HFFc6 (cell line): Measurements from ENCODE around the gene MAP3K9. TPM values are rescaled to one million over a fixed set of nuclear protein-coding genes. Genes with fewer than 3 reads are reported as not detected.

Source experiments
- DNase-seq: peaks from one replicate; pipeline ENCODE4 v3.0.0-alpha.2; 2018
- H3K27ac Mint-ChIP-seq: 2 replicates; pipeline ENCODE4 v1.8.0; 2020; ENCODE audit warnings: mild to moderate bottlenecking, mixed read lengths
- H3K27me3 Mint-ChIP-seq: 2 replicates; pipeline ENCODE4 v1.8.0; 2021; ENCODE audit warnings: mild to moderate bottlenecking, moderate library complexity, mixed read lengths; ENCODE audit not compliant: insufficient read depth
- H3K36me3 Mint-ChIP-seq: 2 replicates; pipeline ENCODE4 v1.8.0; 2021; ENCODE audit warnings: low read depth, mixed read lengths
- H3K4me1 Mint-ChIP-seq: 2 replicates; pipeline ENCODE4 v1.8.0; 2020; ENCODE audit warnings: low read depth, mixed read lengths
- H3K4me3 Mint-ChIP-seq: 2 replicates; pipeline ENCODE4 v1.8.0; 2020; ENCODE audit warnings: mild to moderate bottlenecking, moderate library complexity, mixed read lengths
- H3K9me3 Mint-ChIP-seq: 2 replicates; pipeline ENCODE4 v1.8.0; 2020; ENCODE audit warnings: mild to moderate bottlenecking, mixed read lengths
- total RNA-seq, 6 experiments: library from RNA; stranded (reverse); fragmentation: NEBNext Ultra II Directional; extraction: Animal tissue kit (Norgen Biotek cat#: 25700); gene quantifications; 2 replicates in 1 of 6; 3 replicates in 5 of 6; pipeline ENCODE4 v1.2.3, GENCODE V29; 2021
- TF ChIP-seq, protein P1 (sequence below): fragments of 200-600 bp; sonication (generic); IDR thresholded peaks from 2 replicates; pipeline ENCODE4 v1.5.0; 2021; ENCODE audit warnings: antibody characterized with exemption, mild to moderate bottlenecking

The MAP3K9 gene
- total RNA-seq, 6 experiments from 2014 or later: 0.24 to 0.51 (median 0.31) TPM

- no peak for DNase-seq
- Mint-ChIP-seq H3K4me3 (no peak overlapping the region), H3K4me1 (no peaks in the 10 kb centered on the region), H3K27ac (no peak overlapping the region), H3K27me3 (peaks cover 9% of the 10 kb centered on the region), H3K9me3 (no peaks in the 10 kb centered on the region), H3K36me3 (no peaks in the 10 kb centered on the region)
- TF ChIP-seq, protein P1, sequence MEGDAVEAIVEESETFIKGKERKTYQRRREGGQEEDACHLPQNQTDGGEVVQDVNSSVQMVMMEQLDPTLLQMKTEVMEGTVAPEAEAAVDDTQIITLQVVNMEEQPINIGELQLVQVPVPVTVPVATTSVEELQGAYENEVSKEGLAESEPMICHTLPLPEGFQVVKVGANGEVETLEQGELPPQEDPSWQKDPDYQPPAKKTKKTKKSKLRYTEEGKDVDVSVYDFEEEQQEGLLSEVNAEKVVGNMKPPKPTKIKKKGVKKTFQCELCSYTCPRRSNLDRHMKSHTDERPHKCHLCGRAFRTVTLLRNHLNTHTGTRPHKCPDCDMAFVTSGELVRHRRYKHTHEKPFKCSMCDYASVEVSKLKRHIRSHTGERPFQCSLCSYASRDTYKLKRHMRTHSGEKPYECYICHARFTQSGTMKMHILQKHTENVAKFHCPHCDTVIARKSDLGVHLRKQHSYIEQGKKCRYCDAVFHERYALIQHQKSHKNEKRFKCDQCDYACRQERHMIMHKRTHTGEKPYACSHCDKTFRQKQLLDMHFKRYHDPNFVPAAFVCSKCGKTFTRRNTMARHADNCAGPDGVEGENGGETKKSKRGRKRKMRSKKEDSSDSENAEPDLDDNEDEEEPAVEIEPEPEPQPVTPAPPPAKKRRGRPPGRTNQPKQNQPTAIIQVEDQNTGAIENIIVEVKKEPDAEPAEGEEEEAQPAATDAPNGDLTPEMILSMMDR: no peak
Measured at GRCh38 chr14:70744641-70745040, 64.7 kb downstream of the MAP3K9 start.

DNA sequence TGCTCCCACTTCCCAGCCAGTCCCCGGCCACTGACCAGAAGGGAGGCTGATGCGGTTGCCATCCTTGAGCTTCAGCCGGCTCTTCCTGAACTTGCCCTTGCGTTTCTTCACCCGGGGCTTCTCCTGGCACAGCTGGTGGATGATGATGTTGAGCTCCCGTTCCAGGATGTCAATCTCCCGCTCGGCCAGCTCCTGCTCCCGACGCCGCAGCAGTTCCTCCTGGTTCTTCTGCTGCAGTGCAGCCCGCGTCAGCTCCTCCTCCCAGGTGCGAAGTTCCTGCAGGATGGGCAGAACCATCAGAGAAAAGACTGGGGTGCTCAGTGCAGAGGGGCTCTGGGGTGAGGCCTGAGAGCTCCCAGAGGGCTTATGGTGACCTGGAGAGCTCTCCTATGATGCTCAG lies 67.0 kb downstream of the MAP3K9 start:
- Mint-ChIP-seq H3K27me3 (peaks cover 13% of the 10 kb centered on the region), H3K4me3 (no peak overlapping the region), H3K9me3 (no peaks in the 10 kb centered on the region), H3K36me3 (no peaks in the 10 kb centered on the region), H3K27ac (no peak overlapping the region), H3K4me1 (no peaks in the 10 kb centered on the region)
- DNase-seq: no peak
- TF ChIP-seq, protein P1: no peak

- no peaks in the 10 kb centered on the region for H3K36me3 Mint-ChIP-seq
- no peaks in the 10 kb centered on the region for H3K9me3 Mint-ChIP-seq
- H3K4me3 Mint-ChIP-seq: no peak overlapping the region
- peaks cover 13% of the 10 kb centered on the region for H3K27me3 Mint-ChIP-seq
- no peak overlapping the region for H3K27ac Mint-ChIP-seq
- H3K4me1 Mint-ChIP-seq: no peaks in the 10 kb centered on the region
- TF ChIP-seq, protein P1: no peak
- no peak for DNase-seq
Measured at GRCh38 chr14:70741482-70741881, 67.8 kb downstream of the MAP3K9 start.

GRCh38 chr14:70735043-70735442 lies 74.3 kb downstream of the MAP3K9 start:
- Mint-ChIP-seq H3K27ac (no peak overlapping the region), H3K27me3 (peaks cover 20% of the 10 kb centered on the region), H3K36me3 (peaks cover 10% of the 10 kb centered on the region; the same call in 1 of the 2 replicates), H3K4me1 (no peaks in the 10 kb centered on the region), H3K9me3 (peaks cover 5% of the 10 kb centered on the region), H3K4me3 (no peak overlapping the region)
- TF ChIP-seq, protein P1: no peak
- no peak for DNase-seq

DNA sequence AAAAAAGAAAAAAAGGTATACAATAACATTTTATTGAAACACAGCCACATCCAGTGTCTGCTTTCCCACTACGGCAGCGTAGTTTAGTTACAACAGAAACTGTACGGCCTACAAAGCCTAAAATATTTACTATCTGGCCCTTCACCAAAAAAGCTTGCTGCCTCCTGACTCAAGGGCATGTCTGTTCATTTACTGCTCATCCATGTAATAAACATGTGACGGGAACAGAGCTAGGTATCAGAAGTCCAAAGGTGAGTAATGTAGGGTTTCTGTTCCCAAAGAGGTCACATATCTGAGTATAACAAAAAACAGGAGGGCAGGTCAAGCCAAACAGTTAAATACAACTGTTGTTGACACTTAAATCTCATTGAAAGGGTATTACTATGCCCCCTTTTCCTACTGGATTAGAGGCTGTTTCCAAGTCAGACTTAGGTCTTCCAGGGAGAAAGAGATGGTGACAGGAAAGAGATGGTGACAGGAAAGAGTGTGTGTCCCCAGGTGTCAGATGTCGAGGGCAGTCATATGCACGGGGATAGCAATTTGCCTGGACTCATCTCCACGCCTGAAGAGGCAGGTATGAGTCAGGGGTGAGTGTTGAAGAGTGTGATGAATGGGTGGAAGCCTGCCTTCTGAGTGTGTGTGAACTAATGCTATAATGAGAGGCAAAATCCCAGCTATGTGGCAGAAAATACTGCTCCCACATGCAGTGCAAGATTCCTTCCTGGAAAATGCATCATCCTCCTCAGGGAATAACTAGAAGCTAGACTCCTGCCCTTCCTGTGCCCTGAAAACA lies 77.7 kb downstream of the MAP3K9 start:
- TF ChIP-seq, protein P1: no peak
- no peak for DNase-seq
- Mint-ChIP-seq H3K9me3 (peaks cover 5% of the 10 kb centered on the region), H3K27ac (no peak overlapping the region), H3K4me1 (no peaks in the 10 kb centered on the region), H3K27me3 (peaks cover 15% of the 10 kb centered on the region), H3K4me3 (no peak overlapping the region), H3K36me3 (peaks cover 10% of the 10 kb centered on the region; the same call in 1 of the 2 replicates)
